ENCODE results near the gene PEX6.

- TF ChIP-seq CTCF (conservative IDR thresholded peaks at IDR 0.05) (no peak), EZH2 (IDR thresholded peaks at IDR 0.05; ENCODE audit: low read depth) (no peak)
Measured at GRCh38 chr6:43020847-43021246, 41.9 kb upstream of the PEX6 start.

Data from PC-9 (cell line).